Stimulated activated CD4-positive, alpha-beta T cell treated with anti-CD3 and anti-CD28 coated beads, Interleukin-4, amount 100 ng/mL, for 24 hours (primary cell): ENCODE data around the gene THOP1.
"Not testable (repeated sequence)": the region's sequence is repeated elsewhere in the genome, so short reads cannot be mapped to it uniquely, and the experiment has no call there.

ENCODE experiments used
- DNase-seq: peaks from one replicate; pipeline ENCODE4 v3.0.0-alpha.2; 2020

Gene THOP1

GRCh38 chr19:2817237-2817829, 32.0 kb downstream of the THOP1 start:
- not testable (repeated sequence) for DNase-seq

- DNase-seq, result peak; percentile 99
Measured at GRCh38 chr19:2819540-2820111, 34.3 kb downstream of the THOP1 start, which contains the start of gene ZNF554. Gene ZNF554, plus strand, starts transcription at chr19:2819868. Its CDS starts 204 bp downstream, at chr19:2820072.

- no peak for DNase-seq
Measured at GRCh38 chr19:2820112-2820702, 34.9 kb downstream of the THOP1 start.

GRCh38 chr19:2822846-2823245, 37.5 kb downstream of the THOP1 start:
- DNase-seq, result no peak

- no peak for DNase-seq
Measured at GRCh38 chr19:2823646-2824045, 38.3 kb downstream of the THOP1 start.

GRCh38 chr19:2824129-2824528, 38.8 kb downstream of the THOP1 start:
- DNase-seq, result no peak

- DNase-seq, result no peak
Measured at GRCh38 chr19:2827022-2827421, 41.7 kb downstream of the THOP1 start.

GRCh38 chr19:2827840-2828489, 42.7 kb downstream of the THOP1 start:
- DNase-seq, result no peak

- DNase-seq, result no peak
Measured at GRCh38 chr19:2834294-2834871, 49.1 kb downstream of the THOP1 start.

GRCh38 chr19:2837430-2837829, 52.1 kb downstream of the THOP1 start:
- DNase-seq, result no peak

GRCh38 chr19:2840794-2841791, 55.8 kb downstream of the THOP1 start, which contains the start of gene ZNF555:
Gene ZNF555, plus strand, starts transcription at chr19:2841475. Its CDS starts 98 bp downstream, at chr19:2841573.
- peak; percentile 99 for DNase-seq

GRCh38 chr19:2841855-2842574, 56.7 kb downstream of the THOP1 start:
- no peak for DNase-seq

- DNase-seq, result no peak
Measured at GRCh38 chr19:2845107-2845506, 59.8 kb downstream of the THOP1 start.

- DNase-seq, result no peak
Measured at GRCh38 chr19:2846180-2846894, 61.0 kb downstream of the THOP1 start.

GRCh38 chr19:2847507-2847906, 62.2 kb downstream of the THOP1 start:
- no peak for DNase-seq

GRCh38 chr19:2848616-2849015, 63.3 kb downstream of the THOP1 start:
- DNase-seq, result no peak

GRCh38 chr19:2850256-2850925, 65.1 kb downstream of the THOP1 start:
- no peak for DNase-seq

- no peak for DNase-seq
Measured at GRCh38 chr19:2852598-2852997, 67.3 kb downstream of the THOP1 start.

- DNase-seq, result no peak
Measured at GRCh38 chr19:2853015-2853606, 67.8 kb downstream of the THOP1 start.

- DNase-seq, result no peak
Measured at GRCh38 chr19:2854849-2855248, 69.5 kb downstream of the THOP1 start.
